ENCODE measurements around the gene GRHL3. TPM values are rescaled to one million over a fixed set of nuclear protein-coding genes. Genes with fewer than 3 reads are reported as not detected.

Gene GRHL3
- total RNA-seq, 2 experiments from 2014 or later: 0.85 TPM; not detected in 1

DNA sequence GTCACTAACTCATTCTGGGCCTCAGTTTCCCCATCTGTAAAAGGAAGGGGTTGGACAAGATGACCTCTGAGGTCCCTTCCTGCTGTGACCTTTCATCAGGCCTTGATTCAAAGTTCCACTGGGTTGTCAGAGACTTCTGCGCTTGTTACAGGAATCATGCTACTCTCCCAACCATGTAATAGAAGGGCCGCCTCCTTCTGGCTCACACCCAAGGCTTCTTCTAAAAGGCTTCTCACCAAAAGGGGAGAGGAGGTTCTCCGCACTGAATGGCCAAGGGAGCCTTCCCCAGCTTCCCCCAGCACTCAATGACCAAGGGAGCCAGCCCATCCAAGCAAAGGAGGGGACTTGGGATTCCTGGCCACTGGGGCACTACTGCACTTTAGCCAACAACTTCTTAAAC lies 42.7 kb downstream of the GRHL3 start:
- no peak overlapping the region for H3K27ac Mint-ChIP-seq
- DNase-seq (no peak), ATAC-seq (no peak)
- no peaks in the 10 kb centered on the region for H3K36me3 Mint-ChIP-seq
- H3K9me3 Mint-ChIP-seq (ENCODE audit: low read depth): no peaks in the 10 kb centered on the region
- CTCF ChIA-PET: interaction anchor here (1.6 kb wide), 1 partner anchor 30 kb away, joined by 4 read pairs; no protein-coding TSS in a partner anchor
- no peaks in the 10 kb centered on the region for H3K27me3 Mint-ChIP-seq
- H3K4me3 Mint-ChIP-seq: no peak overlapping the region
- peaks cover 24% of the 10 kb centered on the region for H3K4me1 Mint-ChIP-seq

DNA sequence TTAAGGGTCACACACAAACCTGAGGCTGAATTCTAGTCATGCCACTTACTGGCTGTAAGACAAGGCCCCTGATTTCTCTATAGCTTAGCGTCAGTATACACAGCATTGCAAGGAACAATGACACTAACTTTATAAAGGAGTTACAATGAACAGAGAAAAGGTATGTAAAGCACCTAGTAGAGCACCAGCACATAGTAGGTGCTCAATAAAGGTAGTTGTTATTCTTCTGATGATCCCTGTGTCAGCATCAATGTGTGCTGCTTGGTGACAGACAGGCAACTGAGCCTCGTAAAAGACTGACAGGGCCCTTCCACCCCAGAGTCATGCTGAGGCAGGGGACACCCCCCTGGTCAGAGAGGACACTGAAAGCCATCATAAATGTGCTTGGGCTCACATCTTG lies 43.2 kb downstream of the GRHL3 start:
- CTCF ChIA-PET: interaction anchor here (1.6 kb wide), 1 partner anchor 29 kb away, joined by 4 read pairs; no protein-coding TSS in a partner anchor
- ATAC-seq (no peak), DNase-seq (no peak)
- Mint-ChIP-seq H3K4me1 (peaks cover 24% of the 10 kb centered on the region), H3K27ac (no peak overlapping the region), H3K36me3 (no peaks in the 10 kb centered on the region), H3K27me3 (no peaks in the 10 kb centered on the region), H3K9me3 (ENCODE audit: low read depth) (no peaks in the 10 kb centered on the region), H3K4me3 (no peak overlapping the region)

DNA sequence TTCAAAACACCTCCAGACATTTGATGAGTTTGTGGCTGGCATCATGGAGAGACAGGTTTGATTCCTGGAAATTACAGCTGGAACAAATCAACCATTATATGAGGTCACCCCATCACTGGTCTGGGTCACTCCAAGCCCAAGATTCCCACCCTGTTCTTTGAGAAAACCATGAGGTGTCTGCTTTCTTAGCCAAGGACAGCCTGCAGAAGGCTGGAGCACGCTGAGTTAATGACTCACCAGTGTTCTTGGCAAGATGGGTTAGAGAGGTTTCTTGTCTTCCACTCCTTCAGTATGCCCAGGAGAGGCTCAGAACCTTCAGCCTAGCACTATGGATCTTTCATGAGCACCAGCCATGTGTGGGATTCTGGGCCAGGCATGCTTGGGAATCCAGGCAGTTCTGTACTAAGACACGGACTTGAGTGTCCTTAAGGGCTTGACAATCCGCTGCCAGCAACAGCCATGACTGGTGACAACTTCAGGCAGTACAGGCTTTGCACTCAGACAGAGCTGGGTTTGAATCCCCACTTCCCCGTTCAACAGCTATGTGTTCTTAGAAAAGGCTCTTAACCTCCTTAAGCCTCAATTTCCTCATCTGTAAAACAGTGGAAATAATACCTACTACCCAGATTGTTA lies 43.9 kb downstream of the GRHL3 start:
- ATAC-seq (no peak), DNase-seq (no peak)
- Mint-ChIP-seq H3K9me3 (ENCODE audit: low read depth) (no peaks in the 10 kb centered on the region), H3K27me3 (no peaks in the 10 kb centered on the region), H3K36me3 (no peaks in the 10 kb centered on the region), H3K27ac (no peak overlapping the region), H3K4me3 (no peak overlapping the region), H3K4me1 (peaks cover 24% of the 10 kb centered on the region)
- CTCF ChIA-PET: interaction anchor here (1.0 to 1.6 kb wide), 2 partner anchors 28 to 162 kb away, joined by 3 to 4 read pairs; no protein-coding TSS in a partner anchor

DNA sequence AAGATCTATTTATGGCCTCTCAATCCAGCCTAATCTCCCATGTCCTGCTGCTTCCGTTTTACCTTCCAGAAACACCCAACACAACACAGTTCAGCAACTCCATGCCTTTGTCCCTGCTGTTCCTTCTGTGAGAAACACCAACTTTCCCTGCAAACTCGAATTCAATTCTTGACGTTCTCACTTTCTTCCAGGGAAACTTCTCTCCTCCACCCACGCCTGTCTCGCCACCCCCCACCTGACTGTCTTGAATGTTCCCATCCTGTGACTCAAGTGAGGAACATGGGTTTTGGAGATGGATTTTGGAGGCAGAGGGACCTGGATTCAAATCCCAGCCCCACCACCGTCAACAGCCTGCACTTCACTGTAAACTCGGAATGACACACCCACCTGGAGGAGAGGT lies 44.8 kb downstream of the GRHL3 start:
- Mint-ChIP-seq H3K4me1 (peaks cover 24% of the 10 kb centered on the region), H3K36me3 (no peaks in the 10 kb centered on the region), H3K4me3 (no peak overlapping the region), H3K9me3 (ENCODE audit: low read depth) (no peaks in the 10 kb centered on the region), H3K27ac (no peak overlapping the region), H3K27me3 (no peaks in the 10 kb centered on the region)
- DNase-seq (no peak), ATAC-seq (no peak)
- CTCF ChIA-PET: no interaction called here

DNA sequence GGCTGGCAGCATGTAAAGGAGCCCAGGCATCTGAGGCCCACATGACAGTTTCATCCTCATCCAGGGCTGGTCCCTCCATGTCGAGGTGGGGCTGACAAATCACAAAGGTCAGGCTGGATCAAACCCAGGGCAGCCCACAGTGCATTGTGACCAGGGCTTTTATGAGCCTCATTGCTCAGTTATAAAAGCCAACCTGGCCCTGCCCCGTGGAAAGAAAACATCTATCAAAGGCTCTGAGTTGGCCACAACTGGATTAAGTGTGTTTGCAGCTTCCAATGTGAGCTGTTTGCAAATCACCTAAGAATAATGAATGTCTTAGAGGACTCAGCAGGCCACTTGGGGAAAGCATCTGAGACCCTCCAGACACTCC lies 45.4 kb downstream of the GRHL3 start:
- Mint-ChIP-seq H3K27ac (peak overlapping the region; percentile 81), H3K36me3 (no peaks in the 10 kb centered on the region), H3K4me3 (no peak overlapping the region), H3K9me3 (ENCODE audit: low read depth) (no peaks in the 10 kb centered on the region), H3K4me1 (peaks cover 24% of the 10 kb centered on the region), H3K27me3 (no peaks in the 10 kb centered on the region)
- DNase-seq: no peak
- ATAC-seq: no peak
- CTCF ChIA-PET: interaction anchor here (2.1 to 2.3 kb wide), 2 partner anchors 21 to 27 kb away, joined by 8 read pairs; no protein-coding TSS in a partner anchor

DNA sequence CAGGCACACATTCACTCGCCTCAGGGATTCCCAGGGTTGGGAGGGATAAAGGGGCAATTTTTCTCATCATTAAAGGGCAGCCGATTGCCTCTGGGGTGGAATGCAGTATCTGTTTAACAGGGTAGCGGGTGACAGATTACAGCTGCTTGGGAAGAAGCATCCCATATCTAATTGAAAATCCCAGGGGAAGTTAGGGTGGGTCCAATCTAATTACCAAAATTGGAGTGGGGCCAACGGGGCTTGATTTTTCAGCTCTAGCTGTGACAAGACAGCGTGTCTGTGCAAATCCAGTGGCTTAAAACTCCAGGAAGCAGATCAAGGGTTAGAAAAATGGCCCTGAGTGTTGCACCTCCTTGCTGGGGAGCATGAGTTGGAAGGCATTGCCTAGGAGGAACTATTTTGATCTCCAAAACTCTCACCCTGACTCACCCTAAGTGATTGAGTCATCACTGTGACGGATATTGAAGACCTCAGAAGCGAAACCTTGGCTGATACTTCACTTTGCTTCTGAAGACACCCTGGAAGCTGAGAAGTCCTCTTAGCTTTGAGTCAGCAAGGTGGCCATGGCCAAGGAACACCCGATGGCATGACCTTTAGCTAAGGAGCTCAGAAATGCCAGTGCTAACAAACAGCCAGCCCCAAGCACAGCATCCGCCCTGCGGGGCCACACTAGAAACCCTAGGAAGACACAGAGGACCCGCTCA lies 46.0 kb downstream of the GRHL3 start:
- DNase-seq (peak; percentile 69), ATAC-seq (peak; percentile 98)
- Mint-ChIP-seq H3K9me3 (ENCODE audit: low read depth) (no peaks in the 10 kb centered on the region), H3K27me3 (no peaks in the 10 kb centered on the region), H3K36me3 (no peaks in the 10 kb centered on the region), H3K4me1 (peaks cover 24% of the 10 kb centered on the region), H3K27ac (peak overlapping the region; percentile 81), H3K4me3 (no peak overlapping the region)
- CTCF ChIA-PET: interaction anchor here (1.0 to 2.3 kb wide), 6 partner anchors 20 to 173 kb away, joined by 3 to 8 read pairs (median 4); no protein-coding TSS in a partner anchor

DNA sequence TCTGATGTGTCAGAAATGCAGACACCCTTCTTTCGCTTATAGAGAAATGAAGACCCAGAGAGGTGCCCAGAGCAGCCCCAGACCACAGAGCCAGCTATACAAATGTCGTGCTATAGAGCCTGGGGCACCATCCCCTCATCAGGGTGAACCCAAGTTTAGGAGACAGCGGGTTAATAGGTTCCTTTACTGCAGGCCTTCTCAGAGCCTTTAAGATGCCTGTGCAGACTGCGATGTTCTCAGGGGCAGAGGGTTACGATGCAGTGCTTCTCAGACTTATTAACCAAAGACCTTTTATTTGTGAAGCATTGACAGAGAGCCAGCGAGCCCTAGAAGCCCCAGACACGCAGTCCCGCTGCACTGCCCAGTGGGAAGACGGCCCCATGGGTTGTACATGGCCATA lies 47.5 kb downstream of the GRHL3 start:
- no peaks in the 10 kb centered on the region for H3K9me3 Mint-ChIP-seq (ENCODE audit: low read depth)
- DNase-seq (no peak), ATAC-seq (no peak)
- no peaks in the 10 kb centered on the region for H3K36me3 Mint-ChIP-seq
- no peaks in the 10 kb centered on the region for H3K27me3 Mint-ChIP-seq
- no peak overlapping the region for H3K27ac Mint-ChIP-seq
- CTCF ChIA-PET: interaction anchor here (0.8 to 2.1 kb wide), 4 partner anchors 24 to 168 kb away, joined by 3 to 8 read pairs (median 4); partner anchors contain the start of gene NIPAL3
- peaks cover 24% of the 10 kb centered on the region for H3K4me1 Mint-ChIP-seq
- no peak overlapping the region for H3K4me3 Mint-ChIP-seq

DNA sequence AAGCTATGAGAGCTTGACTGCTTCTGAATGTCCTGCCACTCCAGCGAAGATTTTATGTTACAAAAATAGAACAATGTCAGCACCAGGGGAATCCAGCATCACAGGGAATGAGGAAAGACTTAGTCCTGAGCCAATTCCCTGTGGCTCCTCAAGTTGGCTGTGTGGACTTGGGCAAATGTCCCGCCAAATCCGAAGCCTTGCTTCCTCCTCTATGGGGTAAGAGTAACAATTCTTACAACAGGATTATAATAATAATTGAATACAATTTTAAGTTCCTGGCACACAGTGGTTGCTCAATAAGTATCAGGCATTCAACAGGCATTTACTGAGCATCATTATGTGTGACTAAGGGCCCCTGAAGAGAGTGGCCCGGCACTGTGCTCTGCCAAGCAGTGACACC lies 50.0 kb downstream of the GRHL3 start:
- CTCF ChIA-PET: interaction anchor here (1.0 to 3.1 kb wide), 3 partner anchors 10 to 22 kb away, joined by 4 to 12 read pairs (median 4); no protein-coding TSS in a partner anchor
- Mint-ChIP-seq H3K36me3 (no peaks in the 10 kb centered on the region), H3K27ac (no peak overlapping the region), H3K27me3 (no peaks in the 10 kb centered on the region), H3K4me1 (peaks cover 23% of the 10 kb centered on the region), H3K4me3 (no peak overlapping the region), H3K9me3 (ENCODE audit: low read depth) (no peaks in the 10 kb centered on the region)
- no peak for DNase-seq
- no peak for ATAC-seq

DNA sequence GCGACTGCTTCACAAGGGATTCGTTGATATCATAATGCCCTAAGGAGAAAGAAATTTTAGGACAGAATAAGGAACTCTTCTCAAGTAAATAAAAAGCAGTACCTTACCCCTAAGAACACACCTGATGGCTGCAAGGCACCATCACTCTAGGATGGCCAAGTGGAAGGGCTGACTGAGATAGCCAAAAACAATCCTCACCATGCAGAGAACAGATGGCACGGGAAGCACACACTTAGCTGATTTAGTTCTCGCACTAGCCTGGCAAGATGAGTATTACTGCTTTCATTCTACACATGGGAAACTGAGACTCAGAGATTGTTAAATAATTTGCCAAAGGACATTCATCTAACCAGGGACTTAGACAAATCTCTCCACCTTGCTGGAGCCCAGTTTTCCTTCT lies 50.6 kb downstream of the GRHL3 start:
- Mint-ChIP-seq H3K4me1 (peaks cover 19% of the 10 kb centered on the region), H3K4me3 (no peak overlapping the region), H3K27ac (no peak overlapping the region), H3K9me3 (ENCODE audit: low read depth) (no peaks in the 10 kb centered on the region), H3K36me3 (no peaks in the 10 kb centered on the region), H3K27me3 (no peaks in the 10 kb centered on the region)
- DNase-seq (no peak), ATAC-seq (no peak)
- CTCF ChIA-PET: interaction anchor here (3.1 kb wide), 1 partner anchor 15 kb away, joined by 12 read pairs; no protein-coding TSS in a partner anchor

DNA sequence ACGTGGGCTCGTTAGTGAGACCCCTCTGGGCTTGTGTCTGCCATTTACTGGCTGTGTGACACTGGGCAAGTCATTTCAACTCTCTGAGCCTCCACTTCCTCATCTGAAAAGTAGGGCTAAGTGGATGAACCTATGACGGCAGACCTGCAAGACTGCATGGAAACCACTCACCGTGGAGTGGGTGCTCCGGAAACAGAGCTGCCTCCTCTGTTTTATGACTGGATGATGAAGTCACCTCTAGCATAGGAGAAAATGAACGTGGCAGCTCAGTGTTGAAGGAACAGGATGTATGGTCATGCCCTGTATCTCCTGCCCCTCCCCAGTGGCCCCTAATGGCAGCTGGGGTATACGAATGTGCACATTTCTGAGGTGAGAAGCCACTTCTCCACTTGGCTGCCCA lies 53.9 kb downstream of the GRHL3 start:
- DNase-seq (no peak), ATAC-seq (peak; percentile 53)
- Mint-ChIP-seq H3K4me1 (peaks cover 3% of the 10 kb centered on the region), H3K27me3 (no peaks in the 10 kb centered on the region), H3K9me3 (ENCODE audit: low read depth) (no peaks in the 10 kb centered on the region), H3K36me3 (no peaks in the 10 kb centered on the region), H3K27ac (no peak overlapping the region), H3K4me3 (no peak overlapping the region)
- CTCF ChIA-PET: interaction anchor here (1.5 to 2.5 kb wide), 3 partner anchors 11 to 174 kb away, joined by 4 to 14 read pairs (median 10); no protein-coding TSS in a partner anchor

DNA sequence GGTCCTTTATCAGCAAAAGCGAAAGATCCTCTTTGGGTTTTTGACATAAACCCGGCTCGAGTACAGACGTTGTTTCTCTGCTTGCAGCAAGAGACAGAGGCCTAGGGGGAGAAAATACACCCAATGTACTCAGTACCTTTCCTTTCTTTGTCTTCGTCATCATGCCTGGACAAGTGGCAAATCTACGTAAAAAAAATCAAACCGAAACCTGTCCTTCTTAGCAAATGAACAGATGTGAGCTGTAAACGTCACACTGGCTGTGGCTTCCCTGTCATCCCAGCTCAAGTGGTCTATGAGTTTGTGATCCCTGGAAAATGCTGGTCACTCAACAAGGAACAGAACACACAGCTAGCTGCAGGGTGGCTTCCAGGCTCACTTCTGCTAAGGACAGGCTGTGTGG lies 54.6 kb downstream of the GRHL3 start:
- DNase-seq (no peak), ATAC-seq (no peak)
- Mint-ChIP-seq H3K36me3 (no peaks in the 10 kb centered on the region), H3K4me3 (no peak overlapping the region), H3K27me3 (no peaks in the 10 kb centered on the region), H3K4me1 (peaks cover 3% of the 10 kb centered on the region), H3K27ac (no peak overlapping the region), H3K9me3 (ENCODE audit: low read depth) (no peaks in the 10 kb centered on the region)
- CTCF ChIA-PET: interaction anchor here (1.3 to 2.5 kb wide), 3 partner anchors 10 to 175 kb away, joined by 4 to 14 read pairs (median 6); no protein-coding TSS in a partner anchor

DNA sequence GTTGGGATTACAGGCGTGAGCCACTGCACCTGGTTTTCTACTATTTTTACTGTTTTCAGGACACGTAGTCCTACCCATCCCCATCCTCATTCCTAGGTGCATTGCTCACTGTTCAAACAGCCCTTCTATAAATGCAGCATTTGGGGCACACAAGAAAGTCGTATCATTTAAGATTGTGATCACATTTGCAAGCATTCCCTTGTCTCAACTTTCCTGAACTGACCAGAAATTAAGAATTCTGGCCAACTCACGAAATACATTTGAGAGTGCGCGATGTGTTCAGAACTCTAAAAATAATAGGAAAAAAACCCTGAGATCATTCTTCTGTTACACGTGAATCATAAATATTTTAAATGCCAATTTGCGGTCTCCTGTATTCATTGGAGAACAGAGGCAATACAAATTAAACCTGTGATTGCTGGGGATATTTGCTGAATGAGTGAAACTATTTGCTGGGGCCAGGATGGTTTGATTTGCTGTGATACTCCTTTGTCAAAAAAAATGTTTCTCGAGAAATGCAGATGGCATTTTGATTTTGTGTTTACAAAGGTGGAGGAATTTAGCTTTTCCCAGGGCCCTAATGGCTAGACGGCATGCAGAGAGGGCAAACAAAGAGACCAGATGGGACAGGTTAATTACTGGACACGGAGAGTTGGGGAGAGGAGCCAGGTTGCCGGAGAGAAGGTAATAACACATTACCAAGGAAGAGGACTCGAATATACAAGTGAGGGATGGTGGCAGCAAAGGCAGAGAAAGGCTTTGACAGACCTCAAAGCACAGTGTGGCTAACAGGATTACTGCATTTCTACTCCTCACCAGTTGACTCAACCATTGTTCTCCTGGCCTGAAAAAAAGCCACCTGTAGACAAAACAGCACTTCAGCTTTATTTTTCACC lies 56.0 kb downstream of the GRHL3 start:
- ATAC-seq (no peak), DNase-seq (peak; percentile 36)
- Mint-ChIP-seq H3K4me3 (no peak overlapping the region), H3K27ac (no peak overlapping the region), H3K27me3 (no peaks in the 10 kb centered on the region), H3K36me3 (no peaks in the 10 kb centered on the region), H3K9me3 (ENCODE audit: low read depth) (no peaks in the 10 kb centered on the region), H3K4me1 (peaks cover 3% of the 10 kb centered on the region)
- CTCF ChIA-PET: interaction anchor here (1.4 kb wide), 1 partner anchor 9 kb away, joined by 4 read pairs; no protein-coding TSS in a partner anchor
